AG09309 (cell line): ENCODE results near the gene SCGB1D1.

Experiments
- DNase-seq: peaks from one replicate; pipeline ENCODE4 v3.0.0-alpha.2; 2010; ENCODE audit warnings: low read depth
- H3K4me3 ChIP-seq: 2 replicates; pipeline ENCODE4 v1.5.1; 2011; ENCODE audit warnings: mild to moderate bottlenecking, low read depth, low read length, moderate library complexity; ENCODE audit not compliant: control insufficient read depth
- TF ChIP-seq, protein P1 (sequence below): IDR thresholded peaks from 2 replicates; pipeline ENCODE4 v1.5.1; 2011; ENCODE audit warnings: mild to moderate bottlenecking, low read depth, low read length, inconsistent platforms; ENCODE audit not compliant: insufficient read depth, control insufficient read depth; ENCODE audit errors: missing control alignments

SCGB1D1 gene, protein sequence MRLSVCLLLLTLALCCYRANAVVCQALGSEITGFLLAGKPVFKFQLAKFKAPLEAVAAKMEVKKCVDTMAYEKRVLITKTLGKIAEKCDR

DNA sequence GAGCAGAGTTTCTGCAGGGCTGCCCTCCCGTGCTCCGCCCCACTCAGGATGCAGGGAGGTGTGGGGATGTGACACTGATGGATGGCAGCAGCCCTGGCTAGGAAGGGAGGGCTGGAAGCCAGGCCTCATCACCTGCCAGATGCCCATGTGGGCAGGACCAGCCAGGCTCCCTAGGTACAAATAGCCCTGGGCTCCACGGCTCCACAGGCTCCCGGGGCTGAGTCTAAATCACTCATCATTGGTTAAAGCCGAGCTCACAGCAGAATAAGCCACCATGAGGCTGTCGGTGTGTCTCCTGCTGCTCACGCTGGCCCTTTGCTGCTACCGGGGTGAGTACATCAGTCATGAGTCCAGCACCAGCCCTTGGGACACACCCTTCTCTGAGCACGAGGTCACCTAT, at the start of gene SCGB1D1:
SCGB1D1 (plus strand) TSS at position 206 of the 400 bp plus-strand sequence; CDS start at position 275, 69 bp downstream.
- H3K4me3 ChIP-seq: no peak within 1 kb of the TSS

DNA sequence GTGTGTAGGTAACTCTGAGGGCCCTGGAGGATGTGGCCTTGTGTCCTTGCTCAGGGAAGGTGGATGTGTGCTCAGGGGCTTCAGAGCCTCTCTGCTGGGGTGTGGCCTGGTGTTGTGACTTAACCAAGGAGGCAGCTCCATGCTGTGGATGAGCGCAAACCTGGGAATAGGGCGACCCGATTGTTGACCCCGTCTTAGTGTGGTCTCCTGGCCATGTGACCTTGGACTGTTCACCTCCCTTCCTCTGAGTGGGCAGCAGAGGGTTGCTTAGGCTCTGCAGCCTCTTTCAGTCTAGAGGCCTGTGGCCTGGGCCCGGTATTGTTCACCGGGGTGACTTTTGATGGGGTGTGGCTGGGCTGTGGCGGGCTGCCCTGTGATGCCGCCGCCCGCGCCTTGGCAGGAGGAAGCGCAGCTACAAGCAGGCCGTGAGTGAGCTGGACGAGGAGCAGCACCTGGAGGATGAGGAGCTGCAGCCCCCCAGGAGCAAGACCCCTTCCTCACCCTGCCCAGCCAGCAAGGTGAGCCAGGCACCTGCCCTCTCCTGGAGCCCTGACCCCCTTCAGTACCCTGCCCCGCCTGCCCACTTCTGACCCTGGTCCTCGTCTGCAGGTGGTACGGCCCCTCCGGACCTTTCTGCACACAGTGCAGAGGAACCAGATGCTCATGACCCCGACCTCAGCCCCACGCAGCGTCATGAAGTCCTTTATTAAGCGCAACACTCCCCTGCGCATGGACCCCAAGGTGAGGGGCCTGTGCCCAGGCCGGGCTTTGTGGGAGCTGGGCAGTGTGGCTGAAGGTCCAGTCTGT, 49.5 kb upstream of the SCGB1D1 start:
- TF ChIP-seq, protein P1, sequence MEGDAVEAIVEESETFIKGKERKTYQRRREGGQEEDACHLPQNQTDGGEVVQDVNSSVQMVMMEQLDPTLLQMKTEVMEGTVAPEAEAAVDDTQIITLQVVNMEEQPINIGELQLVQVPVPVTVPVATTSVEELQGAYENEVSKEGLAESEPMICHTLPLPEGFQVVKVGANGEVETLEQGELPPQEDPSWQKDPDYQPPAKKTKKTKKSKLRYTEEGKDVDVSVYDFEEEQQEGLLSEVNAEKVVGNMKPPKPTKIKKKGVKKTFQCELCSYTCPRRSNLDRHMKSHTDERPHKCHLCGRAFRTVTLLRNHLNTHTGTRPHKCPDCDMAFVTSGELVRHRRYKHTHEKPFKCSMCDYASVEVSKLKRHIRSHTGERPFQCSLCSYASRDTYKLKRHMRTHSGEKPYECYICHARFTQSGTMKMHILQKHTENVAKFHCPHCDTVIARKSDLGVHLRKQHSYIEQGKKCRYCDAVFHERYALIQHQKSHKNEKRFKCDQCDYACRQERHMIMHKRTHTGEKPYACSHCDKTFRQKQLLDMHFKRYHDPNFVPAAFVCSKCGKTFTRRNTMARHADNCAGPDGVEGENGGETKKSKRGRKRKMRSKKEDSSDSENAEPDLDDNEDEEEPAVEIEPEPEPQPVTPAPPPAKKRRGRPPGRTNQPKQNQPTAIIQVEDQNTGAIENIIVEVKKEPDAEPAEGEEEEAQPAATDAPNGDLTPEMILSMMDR: no peak

More for the DNA sequence above, at the start of gene SCGB1D1:
- DNase-seq: no peak
- TF ChIP-seq, protein P1: no peak

DNA sequence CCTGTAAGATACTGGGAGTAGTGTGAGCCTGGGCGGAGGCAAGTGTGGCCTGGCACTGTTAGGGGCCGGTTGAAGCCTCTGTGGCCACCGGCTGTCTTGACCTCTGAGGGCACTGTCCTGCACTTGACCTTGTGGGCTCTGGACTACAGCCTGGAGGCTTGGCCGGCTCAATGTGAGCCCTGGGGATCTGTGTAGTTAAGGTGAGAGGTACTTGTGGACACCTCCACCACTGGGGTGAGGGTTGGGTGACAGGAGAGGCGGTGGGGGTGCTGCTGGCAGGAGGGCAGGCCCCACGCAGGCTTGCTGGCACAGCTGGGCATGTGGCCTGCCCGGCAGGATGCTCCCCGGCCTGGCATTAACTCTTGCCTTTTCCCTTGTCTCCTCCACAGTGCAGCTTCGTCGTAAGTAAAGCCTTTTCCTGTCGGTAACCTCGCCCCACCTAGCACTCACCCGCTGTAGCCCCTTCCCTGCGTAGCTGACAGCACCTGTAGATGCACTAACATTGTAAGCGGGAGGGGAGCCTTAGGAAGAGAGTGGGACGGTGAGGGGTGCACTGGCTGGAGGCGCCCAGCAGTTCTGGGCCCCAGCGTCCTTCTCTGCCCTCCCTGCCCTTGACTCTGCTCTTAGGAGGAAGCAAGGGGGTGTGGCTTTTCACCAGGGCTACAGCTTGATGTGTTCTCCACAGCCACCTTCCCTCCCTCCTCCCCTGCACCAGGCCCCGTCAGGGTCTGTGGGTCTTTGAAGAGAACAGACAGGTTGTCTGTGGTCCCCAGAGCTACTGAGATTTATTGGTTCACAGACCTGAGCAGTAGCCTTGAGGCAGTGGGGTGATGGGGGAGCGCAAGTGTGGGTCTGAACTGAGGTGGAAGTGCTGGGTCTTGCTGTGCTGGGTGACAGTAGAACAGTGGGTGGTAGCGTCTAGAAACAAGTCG, 48.6 kb upstream of the SCGB1D1 start:
- DNase-seq: no peak
- no peak overlapping the region for H3K4me3 ChIP-seq
- TF ChIP-seq, protein P1: no peak

More for the DNA sequence above, 49.5 kb upstream of the SCGB1D1 start:
- no peak for DNase-seq
- H3K4me3 ChIP-seq: no peak overlapping the region

DNA sequence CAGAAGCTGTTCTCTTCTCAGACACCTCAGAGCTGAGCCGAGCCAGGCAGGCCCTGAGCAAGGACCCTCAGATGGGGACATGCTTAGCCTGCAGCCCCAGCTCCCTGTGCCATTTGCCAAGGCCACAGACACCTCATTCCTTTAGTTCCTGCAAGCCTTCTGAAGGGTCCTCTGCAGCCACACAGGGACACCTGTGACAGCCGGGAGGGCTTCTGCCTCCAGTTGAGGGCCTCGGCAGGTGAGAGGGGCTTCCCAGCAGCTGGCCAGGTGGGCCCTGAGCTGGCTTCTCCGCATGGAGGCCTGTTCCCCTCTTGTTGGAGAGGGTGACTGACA, 48.0 kb upstream of the SCGB1D1 start:
- DNase-seq: no peak
- TF ChIP-seq, protein P1: no peak
- no peak overlapping the region for H3K4me3 ChIP-seq

DNA sequence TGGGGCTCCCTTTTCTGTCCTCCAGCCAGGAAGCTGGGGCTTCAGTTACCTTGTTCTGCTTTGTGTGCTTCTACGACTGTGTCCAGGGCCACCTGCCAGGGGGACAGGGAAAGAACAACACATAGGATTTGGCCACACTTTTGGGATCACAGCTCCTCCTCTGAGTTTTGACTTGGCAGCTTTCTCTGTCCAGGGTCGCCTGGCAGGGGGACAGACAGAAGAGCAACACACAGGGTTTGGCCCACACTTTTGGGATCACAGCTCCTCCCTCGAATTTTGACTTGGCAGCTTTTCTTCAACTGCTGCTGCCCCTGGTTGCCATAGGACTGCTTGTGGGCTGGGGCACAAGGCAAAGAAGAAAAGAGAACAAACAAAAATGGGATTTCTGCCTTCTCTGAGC, 47.1 kb upstream of the SCGB1D1 start:
- H3K4me3 ChIP-seq: no peak overlapping the region
- DNase-seq: no peak
- TF ChIP-seq, protein P1: no peak

DNA sequence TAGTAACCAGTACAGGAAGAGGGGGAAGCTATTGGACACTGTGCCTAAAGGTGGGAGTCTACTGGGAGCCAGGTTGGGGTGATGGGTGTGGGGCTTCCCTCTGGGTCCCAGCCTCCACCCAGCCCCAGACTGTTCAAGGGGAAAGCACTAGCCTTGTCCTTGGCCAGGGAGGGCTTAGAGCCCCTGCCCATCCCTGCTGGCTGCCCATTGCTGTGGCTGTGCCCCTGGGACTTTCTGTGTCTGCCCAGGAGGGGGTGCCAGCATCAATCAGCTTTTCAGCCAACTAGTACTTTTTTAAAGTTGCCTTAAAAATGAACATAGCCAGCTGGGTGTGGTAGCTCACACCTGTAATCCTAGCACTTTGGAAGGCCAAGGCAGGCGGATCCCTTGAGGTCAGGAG, 46.3 kb upstream of the SCGB1D1 start:
- TF ChIP-seq, protein P1: peak; percentile 7
- DNase-seq: no peak
- no peak overlapping the region for H3K4me3 ChIP-seq
